Spleen (tissue), 11 donors: ENCODE measurements around the gene DNASE2. TPM values are rescaled to one million over a fixed set of nuclear protein-coding genes. Genes with fewer than 3 reads are reported as not detected.

Experiments
- DNase-seq: peaks from one replicate; pipeline ENCODE4 v3.0.0-alpha.2; 2020
- H3K27ac ChIP-seq, 8 donors: fragments of 200-600 bp; sonication (generic) in 7 of 8; 1 replicate in 4 of 8; 2 replicates in 4 of 8; pipeline versions ENCODE4 v1.5.0 to v1.8.0; 2016 to 2021; ENCODE audit warnings: inconsistent platforms in 4 of 8, mild to moderate bottlenecking in 4 of 8, moderate library complexity in 1 of 8
- H3K27me3 ChIP-seq, 7 donors: fragments of 200-600 bp; sonication (generic) in 6 of 7; replicated peaks in 1 of 7; 1 replicate in 4 of 7; 2 replicates in 3 of 7; pipeline versions ENCODE4 v1.5.0 to v1.8.0; 2016 to 2021; ENCODE audit warnings: inconsistent platforms in 3 of 7, mild to moderate bottlenecking in 1 of 7
- H3K36me3 ChIP-seq, 6 donors: fragments of 200-600 bp; sonication (generic) in 5 of 6; 1 replicate in 4 of 6; 2 replicates in 2 of 6; pipeline versions ENCODE4 v1.5.0 to v1.8.0; 2016 to 2021; ENCODE audit warnings: inconsistent platforms in 2 of 6
- H3K4me1 ChIP-seq, 6 donors: fragments of 200-600 bp; sonication (generic) in 5 of 6; 1 replicate in 3 of 6; 2 replicates in 3 of 6; pipeline versions ENCODE4 v1.5.0 to v1.8.0; 2016 to 2021; ENCODE audit warnings: inconsistent platforms in 3 of 6
- H3K4me3 ChIP-seq, 8 donors: fragments of 200-600 bp; sonication (generic) in 7 of 8; 1 replicate in 4 of 8; 2 replicates in 4 of 8; pipeline versions ENCODE4 v1.5.0 to v1.8.0; 2016 to 2021; ENCODE audit warnings: inconsistent platforms in 4 of 8, mild to moderate bottlenecking in 4 of 8, moderate library complexity in 2 of 8
- H3K9me3 ChIP-seq, 8 donors: fragments of 200-600 bp; sonication (generic) in 7 of 8; 1 replicate in 4 of 8; 2 replicates in 4 of 8; pipeline versions ENCODE4 v1.5.0 to v1.8.0; 2016 to 2021; ENCODE audit warnings: inconsistent platforms in 4 of 8
- CTCF ChIP-seq, 11 experiments: fragments of 200-600 bp in 7 of 11; fragments of 450-650 bp in 4 of 11; sonication (generic) in 4 of 11; IDR thresholded peaks in 8 of 11; conservative IDR thresholded peaks in 3 of 11; 1 replicate in 7 of 11; 2 replicates in 4 of 11; pipeline versions ENCODE4 v1.4.0 to v1.8.0; 2016 to 2021; ENCODE audit warnings: antibody characterized with exemption in 11 of 11, inconsistent platforms in 4 of 11, mild to moderate bottlenecking in 1 of 11
- POLR2A ChIP-seq, 3 donors: fragments of 450-650 bp; IDR thresholded peaks; one replicate each; pipeline ENCODE4 v1.5.1; 2017; ENCODE audit warnings: antibody characterized with exemption in 3 of 3, mild to moderate bottlenecking in 1 of 3
- POLR2AphosphoS5 ChIP-seq, 3 donors: sonication (generic); formaldehyde crosslinking; IDR thresholded peaks; one replicate each; pipeline ENCODE4 v1.5.1; 2017; ENCODE audit warnings: antibody characterized with exemption in 3 of 3
- WGBS, 5 donors: extraction: QIAGEN DNeasy Blood & Tissue Kit in 3 of 5; methylation state at CpG; one replicate each; pipeline versions ENCODE4 v1.1.5 to v1.1.7; 2013 to 2018; 5-methylcytosine and 5-hydroxymethylcytosine counted together
- intact Hi-C: fragments of 100-400 bp; cut with DNase I; formaldehyde crosslinking; loops from one replicate; pipeline ENCODE4 v1.15.0; 2023; ENCODE audit warnings: low total_unique reads
- polyA plus RNA-seq, 3 donors: library from polyadenylated mRNA; stranded (reverse); fragments of 200-250 nt; gene quantifications; one replicate each; pipeline ENCODE4 v1.2.1, GENCODE V29; 2013
- total RNA-seq, 7 donors: library from RNA; depleted of rRNA in 3 of 7; stranded (reverse); fragments of >200 nt in 3 of 7; fragmentation: NEBNext Ultra II Directional in 4 of 7; extraction: Animal tissue kit (Norgen Biotek cat#: 25700) in 4 of 7; gene quantifications; one replicate each; pipeline versions ENCODE4 v1.1.0 to v1.2.1, GENCODE V29; 2016 to 2021
- donor health status: healthy with polysubstance abuse.
- donor health status: DM: no; HTN: no; CAD: no; lungs with moderate emphysema.
- donor health status: DM: no; HTN: no; CAD: no.
- donor health status: Bipolar disorder and iron deficiency.
- donor health status: healthy.
- donor health status: DM: no; HTN: no; CAD: no.
- donor health status: DM: yes; HTN: yes; CAD: no.

Gene DNASE2
- total and polyA plus RNA-seq, 10 donors = 19.5 to 36.1 (median 26.3) TPM

GRCh38 chr19:12833738-12834565 lies 47.3 kb downstream of the DNASE2 start:
- peak overlapping the region in 7 of 8 donors; percentile 23 to 69 (median 41) for H3K4me3 ChIP-seq
- TF ChIP-seq POLR2AphosphoS5 (IDR thresholded peaks at IDR 0.05) (no peak), POLR2A (IDR thresholded peaks at IDR 0.05) (no peak), CTCF (IDR thresholded peaks at IDR 0.05 in 8 of 11, conservative IDR thresholded peaks at IDR 0.05 in 3 of 11) (no peak)
- peaks cover 3 to 100% (median 96%) of the 10 kb centered on the region in 7 donors for H3K27me3 ChIP-seq
- no peaks in the 10 kb centered on the region for H3K36me3 ChIP-seq
- H3K27ac ChIP-seq = no peak overlapping the region
- DNase-seq = no peak
- peaks cover 7 to 53% (median 33%) of the 10 kb centered on the region in 6 donors for H3K4me1 ChIP-seq
- 2 to 4% (median 3%) methylated on average over 24 to 85 of the region's 87 CpGs for WGBS, 5 donors
- peaks cover 0 to 6% (median 0%) of the 10 kb centered on the region in 8 donors for H3K9me3 ChIP-seq
- intact Hi-C loops = no loop called here

GRCh38 chr19:12833418-12833737 lies 47.9 kb downstream of the DNASE2 start:
- Histone ChIP-seq H3K9me3 (peaks cover 0 to 6% (median 0%) of the 10 kb centered on the region in 8 donors), H3K4me1 (peaks cover 7 to 51% (median 28%) of the 10 kb centered on the region in 6 donors), H3K27ac (no peak overlapping the region), H3K36me3 (no peaks in the 10 kb centered on the region), H3K27me3 (peaks cover 3 to 100% (median 96%) of the 10 kb centered on the region in 7 donors), H3K4me3 (peak overlapping the region in 5 of 8 donors; percentile 38 to 69 (median 44))
- no peak for TF ChIP-seq POLR2AphosphoS5 (IDR thresholded peaks at IDR 0.05)
- no peak for TF ChIP-seq CTCF (IDR thresholded peaks at IDR 0.05 in 8 of 11, conservative IDR thresholded peaks at IDR 0.05 in 3 of 11)
- TF ChIP-seq POLR2A (IDR thresholded peaks at IDR 0.05) = no peak
- intact Hi-C loops = no loop called here
- no peak for DNase-seq
- WGBS, 5 donors = 0 to 9% (median 2%) methylated on average over 2 to 5 of the region's 5 CpGs

GRCh38 chr19:12828494-12828893 lies 52.8 kb downstream of the DNASE2 start:
- Histone ChIP-seq H3K27ac (no peak overlapping the region), H3K9me3 (no peaks in the 10 kb centered on the region), H3K36me3 (no peaks in the 10 kb centered on the region), H3K27me3 (peaks cover 0 to 100% (median 84%) of the 10 kb centered on the region in 7 donors), H3K4me3 (no peak overlapping the region), H3K4me1 (peaks cover 4 to 31% (median 20%) of the 10 kb centered on the region in 6 donors)
- intact Hi-C loops = no loop called here
- DNase-seq = no peak
- WGBS, 5 donors = 6 to 10% (median 7%) methylated on average over 23 of the region's 23 CpGs
- no peak for TF ChIP-seq CTCF (IDR thresholded peaks at IDR 0.05 in 8 of 11, conservative IDR thresholded peaks at IDR 0.05 in 3 of 11)
